H1 (cell line): ENCODE measurements around the gene NXPH1.

Source experiments
- CTCF ChIP-seq, 3 experiments: IDR thresholded peaks; 1 replicate in 2 of 3; 2 replicates in 1 of 3; pipeline versions ENCODE4 v1.5.1 to v1.6.1; 2011; ENCODE audit warnings: low read length in 3 of 3, mild to moderate bottlenecking in 3 of 3, inconsistent platforms in 2 of 3, low read depth in 1 of 3, moderate library complexity in 1 of 3; ENCODE audit not compliant: insufficient read depth in 1 of 3; ENCODE audit errors: control extremely low read depth in 1 of 3
- KDM1A ChIP-seq: fragments of 200-600, 300-600 bp; sonication (generic); IDR thresholded peaks from 2 replicates; pipeline ENCODE4 v1.7.1; 2016; ENCODE audit warnings: mild to moderate bottlenecking, low read length, borderline replicate concordance
- RAD21 ChIP-seq, 2 experiments: IDR thresholded peaks in 1 of 2; conservative IDR thresholded peaks in 1 of 2; 2 replicates each; pipeline ENCODE4 v1.6.1; 2011; ENCODE audit warnings: low read depth in 2 of 2, low read length in 2 of 2, improper control_type of control experiment in 1 of 2, inconsistent platforms in 1 of 2, mild to moderate bottlenecking in 1 of 2, moderate library complexity in 1 of 2
- SUZ12 ChIP-seq: fragments of 200-600 bp; sonication (generic); IDR thresholded peaks from 2 replicates; pipeline ENCODE4 v1.6.1; 2012; ENCODE audit warnings: mild to moderate bottlenecking, inconsistent platforms, low read length, moderate library complexity, mixed read lengths
- YY1 ChIP-seq: IDR thresholded peaks from 2 replicates; pipeline ENCODE4 v1.6.1; 2011; ENCODE audit warnings: low read depth, mild to moderate bottlenecking, low read length
- ZNF274 ChIP-seq: IDR thresholded peaks from 2 replicates; pipeline ENCODE4 v1.7.0; 2012; ENCODE audit warnings: low read length, borderline replicate concordance; ENCODE audit errors: extremely low read depth

- TF ChIP-seq CTCF (IDR thresholded peaks at IDR 0.05; ENCODE audit: control extremely low read depth in 1 of 3, insufficient read depth in 1 of 3, low read depth in 1 of 3, low read length in 3 of 3) (no peak), YY1 (no peak), RAD21 (IDR thresholded peaks at IDR 0.05 in 1 of 2, conservative IDR thresholded peaks at IDR 0.05 in 1 of 2; ENCODE audit: low read depth in 2 of 2, low read length in 2 of 2) (no peak), ZNF274 (no peak), SUZ12 (no peak), KDM1A (no peak)
Measured at GRCh38 chr7:8747338-8747737, 313.9 kb downstream of the NXPH1 start.
